Measurements from ENCODE around the gene IL11RA. TPM values are rescaled to one million over a fixed set of nuclear protein-coding genes. Genes with fewer than 3 reads are reported as not detected.

Gene IL11RA
- total RNA-seq, 2 donors from 2014 or later = 10.5 to 10.6 TPM

DNA sequence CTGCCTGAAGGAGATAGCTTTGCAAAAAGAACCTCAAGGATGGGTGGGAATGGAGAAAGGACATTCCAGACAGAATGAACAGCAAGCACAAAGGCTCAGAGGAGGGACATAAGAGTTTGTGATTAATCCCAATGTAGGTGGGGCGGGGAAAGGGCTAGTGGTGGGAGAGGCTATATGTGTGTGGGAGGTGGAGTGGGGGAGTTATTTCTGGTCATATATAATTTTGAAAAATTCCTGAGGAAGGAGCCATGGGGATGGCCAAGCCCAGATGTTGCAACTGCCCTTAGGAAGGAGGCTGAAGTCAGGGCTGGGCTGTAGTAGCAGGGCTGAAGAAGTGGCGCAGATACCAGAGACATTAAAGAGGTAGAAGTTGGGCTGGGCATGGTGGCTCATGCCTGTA, 23.9 kb downstream of the IL11RA start:
- intact Hi-C loops (cut with DNase I) = no loop called here
- DNase-seq = no peak
- no peak overlapping the region for H3K27ac ChIP-seq
- H3K36me3 ChIP-seq = no peaks in the 10 kb centered on the region
- H3K9ac ChIP-seq (ENCODE audit: low read depth in 2 of 2, low read length in 2 of 2) = no peak overlapping the region
- H3K4me1 ChIP-seq = no peaks in the 10 kb centered on the region
- no peaks in the 10 kb centered on the region for H3K9me3 ChIP-seq
- TF ChIP-seq, protein P1, sequence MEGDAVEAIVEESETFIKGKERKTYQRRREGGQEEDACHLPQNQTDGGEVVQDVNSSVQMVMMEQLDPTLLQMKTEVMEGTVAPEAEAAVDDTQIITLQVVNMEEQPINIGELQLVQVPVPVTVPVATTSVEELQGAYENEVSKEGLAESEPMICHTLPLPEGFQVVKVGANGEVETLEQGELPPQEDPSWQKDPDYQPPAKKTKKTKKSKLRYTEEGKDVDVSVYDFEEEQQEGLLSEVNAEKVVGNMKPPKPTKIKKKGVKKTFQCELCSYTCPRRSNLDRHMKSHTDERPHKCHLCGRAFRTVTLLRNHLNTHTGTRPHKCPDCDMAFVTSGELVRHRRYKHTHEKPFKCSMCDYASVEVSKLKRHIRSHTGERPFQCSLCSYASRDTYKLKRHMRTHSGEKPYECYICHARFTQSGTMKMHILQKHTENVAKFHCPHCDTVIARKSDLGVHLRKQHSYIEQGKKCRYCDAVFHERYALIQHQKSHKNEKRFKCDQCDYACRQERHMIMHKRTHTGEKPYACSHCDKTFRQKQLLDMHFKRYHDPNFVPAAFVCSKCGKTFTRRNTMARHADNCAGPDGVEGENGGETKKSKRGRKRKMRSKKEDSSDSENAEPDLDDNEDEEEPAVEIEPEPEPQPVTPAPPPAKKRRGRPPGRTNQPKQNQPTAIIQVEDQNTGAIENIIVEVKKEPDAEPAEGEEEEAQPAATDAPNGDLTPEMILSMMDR (IDR thresholded peaks at IDR 0.05) = no peak
- no peaks in the 10 kb centered on the region for H3K27me3 ChIP-seq
- no peak overlapping the region for H3K4me3 ChIP-seq

DNA sequence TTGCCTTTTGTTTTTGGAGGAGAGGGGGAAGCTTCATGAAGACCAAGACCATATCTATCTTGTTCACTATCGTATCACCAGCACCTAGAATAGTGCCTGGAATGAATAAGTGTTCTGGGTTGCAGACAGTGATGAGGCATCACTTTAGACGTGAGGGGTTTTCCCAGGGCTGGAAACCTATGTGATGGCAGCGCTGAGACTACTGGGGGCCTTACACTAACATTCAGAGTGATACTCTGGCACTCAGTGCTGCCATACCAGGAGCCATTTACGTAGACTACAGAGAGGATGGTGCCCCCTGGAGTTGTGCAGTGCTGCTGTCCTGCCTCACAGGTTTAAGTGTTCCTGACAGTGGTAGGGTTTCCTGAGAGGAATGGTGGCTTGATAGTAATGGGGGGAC, 32.2 kb downstream of the IL11RA start:
- DNase-seq = no peak
- Histone ChIP-seq H3K27me3 (no peaks in the 10 kb centered on the region), H3K36me3 (no peaks in the 10 kb centered on the region), H3K9ac (ENCODE audit: low read depth in 2 of 2, low read length in 2 of 2) (no peak overlapping the region), H3K4me1 (no peaks in the 10 kb centered on the region), H3K9me3 (no peaks in the 10 kb centered on the region), H3K27ac (no peak overlapping the region), H3K4me3 (no peak overlapping the region)
- intact Hi-C loops (cut with DNase I) = no loop called here
- TF ChIP-seq, protein P1 (IDR thresholded peaks at IDR 0.05) = no peak

DNA sequence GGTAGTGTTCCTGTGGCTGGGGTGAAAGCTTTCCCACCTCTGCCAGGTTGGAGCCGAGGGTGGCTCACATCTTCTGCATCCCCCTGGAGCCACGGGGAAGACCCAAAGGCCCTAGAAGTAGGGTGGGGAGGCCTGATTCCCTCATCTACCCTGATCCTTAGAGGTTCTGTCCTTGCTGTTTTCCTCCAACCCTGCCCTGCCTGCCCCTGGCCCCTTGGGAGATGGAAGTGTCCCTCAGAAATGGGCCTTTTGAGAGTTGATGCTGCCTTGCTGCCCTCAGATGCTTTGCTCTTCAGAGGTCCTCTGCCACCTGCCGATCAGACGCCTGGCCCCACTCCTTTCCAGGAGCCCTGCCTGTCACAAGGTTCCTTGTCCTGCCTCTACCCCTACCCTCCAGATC, 32.8 kb downstream of the IL11RA start:
- Histone ChIP-seq H3K27me3 (no peaks in the 10 kb centered on the region), H3K4me1 (no peaks in the 10 kb centered on the region), H3K36me3 (no peaks in the 10 kb centered on the region), H3K4me3 (no peak overlapping the region), H3K9ac (ENCODE audit: low read depth in 2 of 2, low read length in 2 of 2) (no peak overlapping the region), H3K27ac (no peak overlapping the region), H3K9me3 (no peaks in the 10 kb centered on the region)
- DNase-seq = no peak
- TF ChIP-seq, protein P1 (IDR thresholded peaks at IDR 0.05) = no peak
- intact Hi-C loops (cut with DNase I) = no loop called here

DNA sequence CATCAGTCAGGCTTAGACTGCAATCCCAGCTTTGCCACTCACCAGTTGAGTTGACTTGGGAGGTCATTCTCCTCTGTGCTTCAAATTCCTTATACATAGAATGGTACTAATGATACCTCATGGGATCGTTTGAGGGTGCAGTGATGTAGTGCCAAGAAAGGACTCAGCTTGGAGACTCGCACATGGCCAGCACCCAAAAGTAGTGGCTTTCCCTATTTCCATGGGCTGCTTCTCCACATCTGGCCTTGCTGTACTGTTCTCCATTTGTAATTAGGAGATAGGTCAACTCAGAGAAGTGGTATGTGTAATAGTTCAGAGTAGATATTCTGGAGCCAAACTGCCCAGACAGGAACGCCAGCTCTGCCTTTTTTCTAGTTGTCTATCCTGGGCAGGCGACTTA, 33.6 kb downstream of the IL11RA start:
- no peak for DNase-seq
- intact Hi-C loops (cut with DNase I) = no loop called here
- no peak overlapping the region for H3K27ac ChIP-seq
- no peaks in the 10 kb centered on the region for H3K27me3 ChIP-seq
- no peaks in the 10 kb centered on the region for H3K9me3 ChIP-seq
- H3K9ac ChIP-seq (ENCODE audit: low read depth in 2 of 2, low read length in 2 of 2) = no peak overlapping the region
- no peaks in the 10 kb centered on the region for H3K4me1 ChIP-seq
- no peaks in the 10 kb centered on the region for H3K36me3 ChIP-seq
- TF ChIP-seq, protein P1 (IDR thresholded peaks at IDR 0.05) = no peak
- H3K4me3 ChIP-seq = no peak overlapping the region

DNA sequence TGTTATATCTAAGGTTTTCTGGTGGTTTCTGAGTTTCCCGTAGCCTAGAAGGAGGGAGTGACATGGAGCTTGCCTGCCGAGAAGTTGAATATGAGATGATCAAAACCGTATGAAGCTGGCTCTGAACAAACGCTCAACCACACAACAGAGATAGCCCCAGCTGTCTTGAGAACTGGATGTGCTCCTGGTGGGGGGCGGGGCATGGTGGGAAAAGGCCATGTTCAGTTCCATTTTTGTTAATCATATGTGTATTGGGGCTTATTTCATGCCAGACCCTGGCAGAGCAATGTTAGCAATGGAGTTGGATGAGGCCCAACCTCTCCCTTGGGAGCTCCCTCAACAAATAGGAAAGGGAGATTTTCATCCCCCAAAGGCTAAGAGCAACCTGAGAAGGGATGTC, 34.2 kb downstream of the IL11RA start:
- Histone ChIP-seq H3K27ac (no peak overlapping the region), H3K36me3 (no peaks in the 10 kb centered on the region), H3K27me3 (no peaks in the 10 kb centered on the region), H3K4me1 (no peaks in the 10 kb centered on the region), H3K9ac (ENCODE audit: low read depth in 2 of 2, low read length in 2 of 2) (no peak overlapping the region), H3K4me3 (no peak overlapping the region), H3K9me3 (no peaks in the 10 kb centered on the region)
- TF ChIP-seq, protein P1 (IDR thresholded peaks at IDR 0.05) = no peak
- DNase-seq = no peak
- intact Hi-C loops (cut with DNase I) = no loop called here

DNA sequence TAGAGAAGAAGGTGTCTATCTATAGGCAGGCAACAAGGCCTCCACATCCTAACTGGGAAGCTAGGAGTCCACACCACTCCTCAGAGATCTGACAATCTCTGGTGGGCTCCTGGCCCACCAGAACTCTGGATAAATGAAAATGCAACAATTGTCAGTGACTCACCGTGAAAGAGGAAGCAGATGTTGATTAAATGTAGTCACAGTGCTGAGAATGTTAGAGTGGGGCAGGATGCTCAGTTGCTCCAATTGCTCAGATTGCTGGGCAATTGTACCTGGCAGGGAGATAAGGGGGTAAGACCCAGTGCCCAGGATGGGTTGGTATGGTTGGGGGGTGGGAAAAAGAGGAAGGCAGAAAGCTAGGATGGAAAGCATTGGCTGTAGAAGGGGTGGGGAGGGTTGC, 34.7 kb downstream of the IL11RA start:
- no peaks in the 10 kb centered on the region for H3K4me1 ChIP-seq
- TF ChIP-seq, protein P1 (IDR thresholded peaks at IDR 0.05) = no peak

More for the DNA sequence above, 34.7 kb downstream of the IL11RA start:
- intact Hi-C loops (cut with DNase I) = no loop called here
- Histone ChIP-seq H3K27me3 (no peaks in the 10 kb centered on the region), H3K9me3 (no peaks in the 10 kb centered on the region), H3K36me3 (no peaks in the 10 kb centered on the region), H3K4me3 (no peak overlapping the region), H3K9ac (ENCODE audit: low read depth in 2 of 2, low read length in 2 of 2) (no peak overlapping the region), H3K27ac (no peak overlapping the region)
- no peak for DNase-seq
